ENCODE data around the gene DRC3. TPM values are rescaled to one million over a fixed set of nuclear protein-coding genes. Genes with fewer than 3 reads are reported as not detected.

The DRC3 gene
- total RNA-seq, 4 donors from 2014 or later = 0.60 to 4.6 (median 1.9) TPM

- DNase-seq (ENCODE audit: low spot score) (no peak), ATAC-seq (ENCODE audit: low FRiP score) (no peak)
- no peak for TF ChIP-seq CTCF (IDR thresholded peaks at IDR 0.05)
Measured at GRCh38 chr17:17985555-17985954, 12.9 kb downstream of the DRC3 start.

DNA sequence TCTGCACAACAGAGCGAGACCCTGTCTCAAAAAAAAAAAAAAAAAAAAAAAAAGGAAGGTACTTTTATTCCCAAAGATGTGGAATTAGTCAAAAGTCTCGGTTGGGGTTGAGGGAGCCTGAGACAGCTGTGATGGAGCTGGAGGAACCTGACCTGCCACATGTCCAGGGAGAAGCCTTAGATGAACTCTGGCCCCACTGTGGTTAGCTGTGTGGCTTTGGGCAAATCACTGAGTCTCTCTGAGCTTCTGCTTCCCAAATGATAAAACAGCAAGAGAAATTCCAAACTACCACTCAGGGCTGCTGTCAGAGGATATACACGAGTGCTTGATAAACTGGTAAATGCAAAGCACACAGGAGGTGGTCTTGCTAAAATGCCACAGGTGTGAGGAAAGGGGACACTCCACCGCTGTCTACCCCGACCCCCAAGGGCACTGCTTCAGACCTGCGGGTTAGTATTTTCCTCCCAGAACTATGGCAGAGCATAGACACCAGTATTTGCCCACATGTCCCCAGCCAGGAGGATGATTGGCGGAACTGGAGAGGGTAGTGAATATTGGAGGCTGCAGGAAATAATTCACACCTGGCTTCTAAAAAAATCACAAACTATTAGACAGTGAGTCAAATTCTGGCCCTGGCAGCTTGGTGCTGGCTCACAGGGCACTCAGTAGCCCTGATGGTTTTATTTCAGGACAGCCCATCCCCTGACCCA lies 14.7 kb downstream of the DRC3 start:
- no peak for ATAC-seq (ENCODE audit: low FRiP score)
- DNase-seq (ENCODE audit: low spot score) = no peak
- no peak for TF ChIP-seq CTCF (IDR thresholded peaks at IDR 0.05)

DNA sequence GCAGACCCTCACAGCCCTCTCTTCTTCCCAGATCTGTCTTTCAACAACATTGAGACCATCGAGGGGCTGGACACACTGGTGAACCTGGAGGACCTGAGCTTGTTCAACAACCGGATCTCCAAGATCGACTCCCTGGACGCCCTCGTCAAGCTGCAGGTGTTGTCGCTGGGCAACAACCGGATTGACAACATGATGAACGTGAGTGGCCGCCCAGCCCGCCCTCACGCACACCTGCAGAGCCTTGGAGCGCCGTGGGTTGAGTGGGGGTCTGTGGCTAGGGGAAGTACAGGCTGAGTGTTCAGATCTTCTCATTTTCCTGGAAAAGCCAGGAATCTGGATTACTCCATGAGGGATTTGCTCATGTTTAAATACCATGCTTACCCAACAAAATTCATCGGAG lies 15.2 kb downstream of the DRC3 start:
- no peak for ATAC-seq (ENCODE audit: low FRiP score)
- no peak for DNase-seq (ENCODE audit: low spot score)
- no peak for TF ChIP-seq CTCF (IDR thresholded peaks at IDR 0.05)

GRCh38 chr17:17988427-17988945 lies 15.8 kb downstream of the DRC3 start:
- DNase-seq (ENCODE audit: low spot score) (no peak), ATAC-seq (ENCODE audit: low FRiP score) (no peak)
- no peak for TF ChIP-seq CTCF (IDR thresholded peaks at IDR 0.05)

- ATAC-seq (ENCODE audit: low FRiP score) (no peak), DNase-seq (ENCODE audit: low spot score) (no peak)
- no peak for TF ChIP-seq CTCF (IDR thresholded peaks at IDR 0.05)
Measured at GRCh38 chr17:17989081-17989480, 16.4 kb downstream of the DRC3 start.

- no peak for DNase-seq (ENCODE audit: low spot score)
- no peak for ATAC-seq (ENCODE audit: low FRiP score)
- no peak for TF ChIP-seq CTCF (IDR thresholded peaks at IDR 0.05)
Measured at GRCh38 chr17:17989618-17990017, 17.0 kb downstream of the DRC3 start.

- TF ChIP-seq CTCF (IDR thresholded peaks at IDR 0.05) = no peak
- ATAC-seq (ENCODE audit: low FRiP score) (no peak), DNase-seq (ENCODE audit: low spot score) (no peak)
Measured at GRCh38 chr17:17990282-17990681, 17.6 kb downstream of the DRC3 start.
